Stimulated activated CD8-positive, alpha-beta memory T cell treated with anti-CD3 and anti-CD28 coated beads, Interleukin-15, amount 100 ng/mL, for 4 hours (primary cell): ENCODE results near the gene AHNAK.
"Not testable (repeated sequence)": the region's sequence is repeated elsewhere in the genome, so short reads cannot be mapped to it uniquely, and the experiment has no call there.

Source experiments
- DNase-seq, 2 donors: peaks; one replicate each; pipeline ENCODE4 v3.0.0-alpha.2; 2020; ENCODE audit warnings: low read depth in 2 of 2

Gene AHNAK

GRCh38 chr11:62573592-62574362 lies 27.2 kb upstream of the AHNAK start, which contains the start of gene EEF1G:
TSS of gene EEF1G (minus strand) at chr11:62573891. CDS start at chr11:62573842, 49 bp downstream.
- peak; percentile 96 to 98 for DNase-seq

GRCh38 chr11:62573006-62573591 lies 26.5 kb upstream of the AHNAK start:
- DNase-seq: no peak

GRCh38 chr11:62572431-62572830 lies 25.8 kb upstream of the AHNAK start:
- DNase-seq: no peak

GRCh38 chr11:62571493-62571892 lies 24.9 kb upstream of the AHNAK start:
- DNase-seq: not testable (repeated sequence)

GRCh38 chr11:62570903-62571302 lies 24.3 kb upstream of the AHNAK start:
- not testable (repeated sequence) for DNase-seq

GRCh38 chr11:62569611-62570010 lies 23.0 kb upstream of the AHNAK start:
- no peak for DNase-seq

GRCh38 chr11:62567018-62567633 lies 20.5 kb upstream of the AHNAK start:
- DNase-seq: no peak

- no peak for DNase-seq
Observed at GRCh38 chr11:62566247-62566646, 19.6 kb upstream of the AHNAK start.

GRCh38 chr11:62565100-62565802 lies 18.6 kb upstream of the AHNAK start:
- DNase-seq: no peak

- not testable (repeated sequence) for DNase-seq
Observed at GRCh38 chr11:62561677-62562230, 15.1 kb upstream of the AHNAK start.

- DNase-seq: peak; percentile 57 to 76
Observed at GRCh38 chr11:62560566-62561103, 14.0 kb upstream of the AHNAK start.

GRCh38 chr11:62559626-62560025 lies 13.0 kb upstream of the AHNAK start:
- DNase-seq: not testable (repeated sequence)

- no peak for DNase-seq
Observed at GRCh38 chr11:62559204-62559603, 12.6 kb upstream of the AHNAK start.

GRCh38 chr11:62558669-62559068 lies 12.1 kb upstream of the AHNAK start:
- no peak for DNase-seq

- DNase-seq: no peak
Observed at GRCh38 chr11:62556875-62557631, 10.4 kb upstream of the AHNAK start.

- DNase-seq: peak; percentile 58 to 61
Observed at GRCh38 chr11:62556108-62556874, 9.7 kb upstream of the AHNAK start.

GRCh38 chr11:62555464-62556107 lies 9.0 kb upstream of the AHNAK start:
- DNase-seq: no peak

- DNase-seq: no peak
Observed at GRCh38 chr11:62554387-62555167, 8.0 kb upstream of the AHNAK start.

- no peak for DNase-seq
Observed at GRCh38 chr11:62553839-62554361, 7.3 kb upstream of the AHNAK start.
